HG03108 (cell line): ENCODE data around the gene MAP2K1.
"Not testable (repeated sequence)": the region's sequence is repeated elsewhere in the genome, so short reads cannot be mapped to it uniquely, and the experiment has no call there.

Experiments used
- ATAC-seq: cut with Tn5 transposase; IDR thresholded peaks from one replicate; pipeline ENCODE4 v1.9.1; 2021; ENCODE audit warnings: moderate library complexity; ENCODE audit not compliant: unreplicated experiment

MAP2K1 gene

GRCh38 chr15:66393037-66393436, 6.3 kb downstream of the MAP2K1 start:
- ATAC-seq: not testable (repeated sequence)

GRCh38 chr15:66394472-66394871, 7.8 kb downstream of the MAP2K1 start:
- no peak for ATAC-seq

- ATAC-seq: no peak
These were observed 8.2 kb downstream of the MAP2K1 start for GRCh38 chr15:66394915-66395314.

- ATAC-seq: no peak
These were observed 12.6 kb downstream of the MAP2K1 start for GRCh38 chr15:66399276-66399675.

GRCh38 chr15:66400351-66400774, 13.7 kb downstream of the MAP2K1 start:
- no peak for ATAC-seq

- no peak for ATAC-seq
These were observed 14.7 kb downstream of the MAP2K1 start for GRCh38 chr15:66401130-66402021.

- no peak for ATAC-seq
These were observed 16.1 kb downstream of the MAP2K1 start for GRCh38 chr15:66402761-66403284.

- no peak for ATAC-seq
These were observed 16.6 kb downstream of the MAP2K1 start for GRCh38 chr15:66403323-66403722.

- no peak for ATAC-seq
These were observed 17.4 kb downstream of the MAP2K1 start for GRCh38 chr15:66404122-66404521.

GRCh38 chr15:66404532-66404931, 17.8 kb downstream of the MAP2K1 start:
- no peak for ATAC-seq

GRCh38 chr15:66405007-66405406, 18.3 kb downstream of the MAP2K1 start:
- ATAC-seq: no peak

- no peak for ATAC-seq
These were observed 18.9 kb downstream of the MAP2K1 start for GRCh38 chr15:66405615-66406014.

- no peak for ATAC-seq
These were observed 21.5 kb downstream of the MAP2K1 start for GRCh38 chr15:66408254-66408653.

GRCh38 chr15:66408675-66409282, 22.1 kb downstream of the MAP2K1 start:
- no peak for ATAC-seq

GRCh38 chr15:66409565-66410108, 22.9 kb downstream of the MAP2K1 start:
- no peak for ATAC-seq

GRCh38 chr15:66411190-66411589, 24.5 kb downstream of the MAP2K1 start:
- ATAC-seq: no peak

GRCh38 chr15:66412220-66412619, 25.5 kb downstream of the MAP2K1 start:
- no peak for ATAC-seq

GRCh38 chr15:66413579-66413978, 26.9 kb downstream of the MAP2K1 start:
- ATAC-seq: no peak

- no peak for ATAC-seq
These were observed 28.6 kb downstream of the MAP2K1 start for GRCh38 chr15:66415360-66415759.

GRCh38 chr15:66417736-66418135, 31.0 kb downstream of the MAP2K1 start:
- no peak for ATAC-seq

- ATAC-seq: no peak
These were observed 32.8 kb downstream of the MAP2K1 start for GRCh38 chr15:66419471-66419870.

- ATAC-seq: no peak
These were observed 35.6 kb downstream of the MAP2K1 start for GRCh38 chr15:66422347-66422746.
